NCI-H1694 (cell line): ENCODE results near the gene P3H4.

ENCODE experiments used
- DNase-seq: peaks from one replicate; lab custom pipeline; 2025; lab: John Stamatoyannopoulos, UW

Gene P3H4

GRCh38 chr17:41772218-41772585 lies 39.5 kb downstream of the P3H4 start:
- DNase-seq: no peak

GRCh38 chr17:41771389-41772206 lies 40.2 kb downstream of the P3H4 start:
- DNase-seq: no peak

GRCh38 chr17:41769985-41770384 lies 41.8 kb downstream of the P3H4 start:
- DNase-seq: no peak

GRCh38 chr17:41769346-41769862 lies 42.3 kb downstream of the P3H4 start:
- DNase-seq: no peak

- no peak for DNase-seq
These were observed 43.0 kb downstream of the P3H4 start for GRCh38 chr17:41768682-41769288.

GRCh38 chr17:41767324-41768042 lies 44.3 kb downstream of the P3H4 start:
- no peak for DNase-seq

GRCh38 chr17:41766135-41766534 lies 45.6 kb downstream of the P3H4 start:
- no peak for DNase-seq

- no peak for DNase-seq
These were observed 48.4 kb downstream of the P3H4 start for GRCh38 chr17:41763327-41763726.

GRCh38 chr17:41762841-41763240 lies 48.9 kb downstream of the P3H4 start:
- no peak for DNase-seq

- DNase-seq: no peak
These were observed 49.4 kb downstream of the P3H4 start for GRCh38 chr17:41762391-41762790.

GRCh38 chr17:41760878-41761277 lies 50.9 kb downstream of the P3H4 start:
- DNase-seq: no peak

GRCh38 chr17:41758601-41759000 lies 53.1 kb downstream of the P3H4 start:
- no peak for DNase-seq

GRCh38 chr17:41754066-41754465 lies 57.7 kb downstream of the P3H4 start:
- no peak for DNase-seq
